K562 (cell line): ENCODE results near the gene MSH3. TPM values are rescaled to one million over a fixed set of nuclear protein-coding genes. Genes with fewer than 3 reads are reported as not detected.

Experiments used
- ATAC-seq: fragments of 200-7000 bp; cut with Tn5 transposase; 3 replicates; pipeline ENCODE4 v1.9.1; 2020; ENCODE audit warnings: moderate library complexity
- BruUV-seq: library from RNA; stranded (reverse); fragments of 400-500 nt; replicated peaks from 2 replicates; lab custom pipeline; 2021; lab: Mats Ljungman, UMichigan
- CTCF ChIA-PET: fragments of 300-600 bp; formaldehyde crosslinking; extraction: SDS; loops from one replicate; lab custom pipeline; 2021; ENCODE audit warnings: low intra/inter-chr PET ratio; lab: Yijun Ruan, JAX
- POLR2A ChIA-PET: fragments of 300-600, 350-650 bp; sonication (Branson Sonifier 250); formaldehyde crosslinking; extraction: SDS; loops from one replicate; lab custom pipeline; 2021; ENCODE audit warnings: antibody characterized with exemption, inconsistent platforms; lab: Yijun Ruan, JAX
- DNase-seq, 4 experiments: peaks; one replicate each; pipeline versions ENCODE4 v3.0.0 to v3.0.0-alpha.2; 2011 to 2018; ENCODE audit warnings: low spot score in 3 of 4, mixed read lengths in 3 of 4; ENCODE audit errors: extremely low read depth in 1 of 4
- FAIRE-seq: peaks from 2 replicates; lab custom pipeline; 2011; peaks lifted over from hg19 to GRCh38; lab: Jason Lieb, UNC
- H2AFZ ChIP-seq: 2 replicates; pipeline ENCODE4 v1.6.0; 2011; ENCODE audit warnings: low read depth, low read length, control low read depth, inconsistent platforms
- H3K27ac ChIP-seq: fragments of 200-600 bp; 3 replicates; pipeline ENCODE4 v1.8.0; 2011; ENCODE audit warnings: low read depth, mild to moderate bottlenecking, control low read depth, inconsistent platforms, low read length, moderate library complexity, mixed read lengths; ENCODE audit errors: extremely low read depth
- H3K27me3 ChIP-seq, 2 experiments: fragments of 300-600 bp in 1 of 2; 2 replicates in 1 of 2; 3 replicates in 1 of 2; pipeline versions ENCODE4 v1.6.0 to v1.8.0; 2011; ENCODE audit warnings: inconsistent platforms in 2 of 2, low read length in 2 of 2, mild to moderate bottlenecking in 1 of 2, mixed read lengths in 1 of 2, moderate library complexity in 1 of 2; ENCODE audit not compliant: control insufficient read depth in 2 of 2, insufficient read depth in 2 of 2
- H3K36me3 ChIP-seq: fragments of 300-600 bp; 3 replicates; pipeline ENCODE4 v1.8.0; 2011; ENCODE audit warnings: mild to moderate bottlenecking, low read length, inconsistent platforms; ENCODE audit not compliant: control insufficient read depth, insufficient read depth
- H3K4me1 ChIP-seq, 2 experiments: fragments of 200-600 bp in 1 of 2; replicated peaks in 1 of 2; 2 replicates in 1 of 2; 3 replicates in 1 of 2; pipeline versions ENCODE4 v1.5.1 to v1.8.0; 2011; ENCODE audit warnings: inconsistent platforms in 2 of 2, low read length in 2 of 2, mild to moderate bottlenecking in 1 of 2, mixed read lengths in 1 of 2, moderate library complexity in 1 of 2; ENCODE audit not compliant: control insufficient read depth in 2 of 2, insufficient read depth in 2 of 2
- H3K4me2 ChIP-seq: 2 replicates; pipeline ENCODE4 v1.6.1; 2011; ENCODE audit warnings: low read length, control low read depth, inconsistent platforms, mixed read lengths; ENCODE audit not compliant: insufficient read depth
- H3K4me3 ChIP-seq: fragments of 200-600 bp; sonication (generic), shearing (Covaris generic); 2 replicates; pipeline ENCODE4 v1.5.1; 2016; ENCODE audit warnings: control low read depth, inconsistent platforms
- H3K79me2 ChIP-seq: fragments of 200-600 bp; 3 replicates; pipeline ENCODE4 v1.8.0; 2011; ENCODE audit warnings: low read length, inconsistent platforms; ENCODE audit not compliant: control insufficient read depth, insufficient read depth
- H3K9ac ChIP-seq, 2 experiments: 2 replicates each; pipeline versions ENCODE4 v1.6.0 to v1.6.1; 2011; ENCODE audit warnings: low read depth in 2 of 2, low read length in 2 of 2, control low read depth in 1 of 2, inconsistent platforms in 1 of 2, mild to moderate bottlenecking in 1 of 2, mixed read lengths in 1 of 2; ENCODE audit not compliant: insufficient read depth in 1 of 2
- H3K9me1 ChIP-seq: one replicate; pipeline ENCODE4 v1.6.0; 2011; ENCODE audit warnings: inconsistent platforms, mild to moderate bottlenecking, low read length, moderate library complexity; ENCODE audit not compliant: control insufficient read depth, insufficient read depth
- H3K9me3 ChIP-seq: replicated peaks from 2 replicates; pipeline ENCODE4 v1.5.1; 2011; ENCODE audit warnings: low read depth, low read length, inconsistent platforms; ENCODE audit not compliant: control insufficient read depth, insufficient read depth
- H4K20me1 ChIP-seq: replicated peaks from 2 replicates; pipeline ENCODE4 v1.6.1; 2011; ENCODE audit warnings: low read length, inconsistent platforms, mixed read lengths; ENCODE audit not compliant: control insufficient read depth, insufficient read depth
- FOS ChIP-seq: IDR thresholded peaks from 3 replicates; pipeline ENCODE4 v1.6.1; 2011; ENCODE audit not compliant: insufficient read length; ENCODE audit errors: extremely low read depth
- FOXK1 ChIP-seq: sonication (generic); formaldehyde crosslinking; IDR thresholded peaks from 2 replicates; pipeline ENCODE4 v1.8.0; 2022; ENCODE audit warnings: missing genetic modification reagents, mild to moderate bottlenecking, borderline replicate concordance
- PATZ1 ChIP-seq: fragments of 250-450 bp; sonication (Bioruptor Pico); IDR thresholded peaks from 2 replicates; pipeline ENCODE4 v1.5.0; 2020; ENCODE audit warnings: mild to moderate bottlenecking, borderline replicate concordance
- TBL1XR1 ChIP-seq, 2 experiments: IDR thresholded peaks; 2 replicates each; pipeline ENCODE4 v1.6.1; 2012; ENCODE audit warnings: improper control_type of control experiment in 2 of 2, low read length in 2 of 2, mild to moderate bottlenecking in 1 of 2
- ZNF23 ChIP-seq: fragments of 250-450 bp; sonication (Bioruptor Pico); IDR thresholded peaks from 2 replicates; pipeline ENCODE4 v1.4.0; 2020; ENCODE audit warnings: mild to moderate bottlenecking
- WGBS: fragments of 100-300 bp; shearing (Covaris generic); methylation state at CpG from one replicate; pipeline ENCODE4 v1.1.6; 2016; ENCODE audit warnings: low coverage, mixed read lengths; ENCODE audit not compliant: insufficient coverage; ENCODE audit errors: missing lambda C conversion rate; 5-methylcytosine and 5-hydroxymethylcytosine counted together
- in situ Hi-C: fragments of 300-500 bp; cut with MboI; formaldehyde crosslinking; loops from 4 replicates; pipeline ENCODE4 v1.15.0; 2018; ENCODE audit warnings: inconsistent platforms, mixed read lengths
- intact Hi-C: fragments of 100-400 bp; cut with micrococcal nuclease; formaldehyde crosslinking; loops from 2 replicates; pipeline ENCODE4 v1.14.2; 2022
- polyA plus RNA-seq, 8 experiments: library from polyadenylated mRNA; depleted of rRNA in 4 of 8; stranded (reverse) in 5 of 8; unstranded in 3 of 8; fragments of >200 nt; fragmentation: Nextera tagmentation in 2 of 8; fragmentation: Illumina TruSeq in 1 of 8; extraction: Ambion mirVana in 2 of 8; extraction: Trizol in 1 of 8; gene quantifications; 2 replicates each; pipeline versions ENCODE4 v1.2.1 to v1.2.3, GENCODE V29; 2011 to 2014; ENCODE audit warnings: inconsistent platforms in 1 of 8, missing spikeins in 1 of 8
- total RNA-seq, 7 experiments: library from RNA; depleted of rRNA in 6 of 7; stranded (reverse); fragments of >200 nt in 6 of 7; fragmentation: Illumina TruSeq in 2 of 7; extraction: Trizol in 2 of 7; gene quantifications; 2 replicates each; pipeline versions ENCODE4 v1.2.1 to v1.2.3, GENCODE V29; 2011 to 2021; ENCODE audit warnings: low replicate concordance in 1 of 7

MSH3 gene
- total and polyA plus RNA-seq, 9 of the 15 experiments (the other 6 are each of a cell fraction or from before 2014, with no cell fraction given): 3.9 to 17.2 (median 13.2) TPM

- Histone ChIP-seq H4K20me1 (no peaks in the 10 kb centered on the region), H3K9me3 (no peaks in the 10 kb centered on the region), H2AFZ (no peak overlapping the region), H3K79me2 (no peaks in the 10 kb centered on the region), H3K4me1 (no peaks in the 10 kb centered on the region), H3K9ac (no peak overlapping the region), H3K27me3 (no peaks in the 10 kb centered on the region), H3K9me1 (no peaks in the 10 kb centered on the region), H3K4me2 (no peak overlapping the region), H3K27ac (no peak overlapping the region), H3K36me3 (no peaks in the 10 kb centered on the region), H3K4me3 (no peak overlapping the region)
- CTCF ChIA-PET: no interaction called here
- in situ Hi-C loops (no loop called here), intact Hi-C loops (no loop called here)
- WGBS: 77% methylated on average over 3 of the region's 4 CpGs
- BruUV-seq: no TSS peak
- DNase-seq (no peak), FAIRE-seq (no peak), ATAC-seq (no peak)
- POLR2A ChIA-PET: interaction anchor here (0.7 to 1.0 kb wide), 2 partner anchors 11 to 12 kb away, joined by 3 read pairs; no protein-coding TSS in a partner anchor
- no peak for TF ChIP-seq PATZ1
- TF ChIP-seq FOS: no peak
Measured at GRCh38 chr5:80618438-80618837, 36.0 kb upstream of the MSH3 start.

GRCh38 chr5:80619086-80619485 lies 35.4 kb upstream of the MSH3 start:
- in situ Hi-C loops: no loop called here
- Histone ChIP-seq H3K4me1 (no peaks in the 10 kb centered on the region), H3K36me3 (no peaks in the 10 kb centered on the region), H3K9me3 (no peaks in the 10 kb centered on the region), H3K4me2 (no peak overlapping the region), H3K79me2 (no peaks in the 10 kb centered on the region), H3K27me3 (no peaks in the 10 kb centered on the region), H3K9ac (no peak overlapping the region), H3K27ac (no peak overlapping the region), H4K20me1 (no peaks in the 10 kb centered on the region), H2AFZ (no peak overlapping the region), H3K4me3 (no peak overlapping the region), H3K9me1 (no peaks in the 10 kb centered on the region)
- no peak for FAIRE-seq
- intact Hi-C loops: no loop called here
- ChIA-PET POLR2A (interaction anchor here (0.7 to 1.0 kb wide), 2 partner anchors 10 to 12 kb away, joined by 3 read pairs; no protein-coding TSS in a partner anchor), CTCF (no interaction called here)
- no TSS peak for BruUV-seq
- WGBS: 80% methylated on average over 1 of the region's 1 CpG
- DNase-seq: no peak
- no peak for ATAC-seq
- TF ChIP-seq ZNF23 (CRISPR knock-in tag): no peak
- TF ChIP-seq FOXK1: no peak
- TF ChIP-seq TBL1XR1 (IDR thresholded peaks at IDR 0.05; ENCODE audit: low read length in 2 of 2): no peak
